Thoracic aorta (tissue), 2 donors: Measurements from ENCODE around the gene VAMP4. TPM values are rescaled to one million over a fixed set of nuclear protein-coding genes. Genes with fewer than 3 reads are reported as not detected.

Source experiments
- ATAC-seq: fragments of 150-250 bp; one replicate; pipeline ENCODE4 v1.8.0; 2017; ENCODE audit warnings: low read depth; ENCODE audit not compliant: insufficient number of reproducible peaks, low FRiP score
- DNase-seq: peaks from one replicate; pipeline ENCODE4 v3.0.0-alpha.2; 2020; ENCODE audit warnings: low spot score
- H3K27ac ChIP-seq, 2 donors: fragments of 200-600 bp; sonication (generic); 1 replicate in 1 of 2; 2 replicates in 1 of 2; pipeline ENCODE4 v1.5.1; 2016; ENCODE audit warnings: mild to moderate bottlenecking in 2 of 2, moderate library complexity in 2 of 2
- H3K27me3 ChIP-seq: fragments of 200-600 bp; sonication (generic); replicated peaks from 2 replicates; pipeline ENCODE4 v1.6.0; 2016; ENCODE audit warnings: mild to moderate bottlenecking; ENCODE audit not compliant: insufficient read depth
- H3K36me3 ChIP-seq: fragments of 200-600 bp; sonication (generic); one replicate; pipeline ENCODE4 v1.5.1; 2016
- H3K4me1 ChIP-seq, 2 donors: fragments of 200-600 bp; sonication (generic); 1 replicate in 1 of 2; 2 replicates in 1 of 2; pipeline versions ENCODE4 v1.5.1 to v1.6.0; 2016; ENCODE audit warnings: low read depth in 2 of 2, mild to moderate bottlenecking in 1 of 2; ENCODE audit not compliant: control insufficient read depth in 1 of 2
- H3K4me3 ChIP-seq: fragments of 200-600 bp; sonication (generic); 2 replicates; pipeline ENCODE4 v1.5.1; 2016; ENCODE audit warnings: mild to moderate bottlenecking
- H3K9me3 ChIP-seq: fragments of 200-600 bp; sonication (generic); 2 replicates; pipeline ENCODE4 v1.5.1; 2016
- CTCF ChIP-seq: fragments of 200-600 bp; sonication (generic); IDR thresholded peaks from one replicate; pipeline ENCODE4 v1.5.1; 2019; ENCODE audit warnings: antibody characterized with exemption
- total RNA-seq, 2 donors: library from RNA; depleted of rRNA; stranded (reverse); fragments of >200 nt; gene quantifications; one replicate each; pipeline versions ENCODE4 v1.1.0 to v1.2.3, GENCODE V29; 2016

VAMP4 gene
- total RNA-seq, 2 donors from 2014 or later = 25.5 to 26.1 TPM

DNA sequence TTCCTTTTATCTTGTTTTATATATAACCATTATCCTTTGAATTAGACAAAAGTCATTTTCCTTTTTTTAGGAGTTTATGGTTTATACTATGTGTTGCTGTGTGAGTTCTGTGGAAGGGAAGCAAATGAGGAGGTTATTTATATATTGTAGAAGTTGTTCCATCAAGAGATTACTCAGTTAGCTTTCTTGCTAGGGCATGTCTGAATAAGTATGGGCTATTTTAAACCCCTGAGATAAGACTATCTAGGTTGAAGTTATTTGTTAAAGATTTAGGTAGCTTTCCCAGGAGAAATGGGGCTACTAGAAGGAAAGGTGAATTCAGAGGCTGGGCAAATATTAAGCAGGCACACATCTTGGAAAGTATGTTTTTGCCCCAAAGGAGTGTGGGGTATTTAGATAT is 16.1 kb upstream of the VAMP4 start:
- no peak overlapping the region for H3K4me3 ChIP-seq
- no peaks in the 10 kb centered on the region for H3K9me3 ChIP-seq
- no peak for ATAC-seq
- peaks cover 4 to 15% of the 10 kb centered on the region in 2 donors for H3K4me1 ChIP-seq
- no peak for TF ChIP-seq CTCF
- H3K36me3 ChIP-seq = no peaks in the 10 kb centered on the region
- no peaks in the 10 kb centered on the region for H3K27me3 ChIP-seq
- no peak for DNase-seq
- H3K27ac ChIP-seq = no peak overlapping the region

DNA sequence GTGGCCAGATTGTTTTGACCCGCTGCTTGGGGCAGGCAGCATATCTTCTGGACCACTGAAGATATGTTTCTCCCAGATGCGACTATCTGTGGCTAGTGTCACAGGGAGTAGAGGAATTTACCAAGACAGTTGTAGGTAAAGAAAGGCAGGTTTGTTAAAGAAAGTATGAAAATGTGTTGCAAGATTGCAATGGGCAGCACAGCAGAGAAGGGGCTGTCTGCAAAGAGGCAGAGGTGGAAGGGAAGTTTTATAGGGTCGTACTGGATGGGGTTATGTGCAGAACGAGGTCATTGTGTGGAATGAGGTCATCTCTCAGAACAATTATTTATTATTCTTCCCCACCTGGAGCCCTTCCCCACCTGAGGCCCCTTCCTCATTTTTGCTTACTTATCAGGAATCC is 15.0 kb upstream of the VAMP4 start:
- ATAC-seq = no peak
- TF ChIP-seq CTCF = no peak

GRCh38 chr1:171754971-171755370 is 13.1 kb upstream of the VAMP4 start:
- peak overlapping the region; percentile 59 to 60 for H3K27ac ChIP-seq
- no peak for TF ChIP-seq CTCF
- H3K4me1 ChIP-seq = peaks cover 4 to 29% of the 10 kb centered on the region in 2 donors
- no peaks in the 10 kb centered on the region for H3K27me3 ChIP-seq
- no peak for ATAC-seq
- no peak for DNase-seq
- no peaks in the 10 kb centered on the region for H3K36me3 ChIP-seq
- H3K4me3 ChIP-seq = no peak overlapping the region
- no peaks in the 10 kb centered on the region for H3K9me3 ChIP-seq

More for the DNA sequence above, 15.0 kb upstream of the VAMP4 start:
- Histone ChIP-seq H3K4me1 (peaks cover 4 to 23% of the 10 kb centered on the region in 2 donors), H3K27me3 (no peaks in the 10 kb centered on the region), H3K36me3 (no peaks in the 10 kb centered on the region), H3K4me3 (no peak overlapping the region), H3K27ac (no peak overlapping the region), H3K9me3 (no peaks in the 10 kb centered on the region)
- no peak for DNase-seq

DNA sequence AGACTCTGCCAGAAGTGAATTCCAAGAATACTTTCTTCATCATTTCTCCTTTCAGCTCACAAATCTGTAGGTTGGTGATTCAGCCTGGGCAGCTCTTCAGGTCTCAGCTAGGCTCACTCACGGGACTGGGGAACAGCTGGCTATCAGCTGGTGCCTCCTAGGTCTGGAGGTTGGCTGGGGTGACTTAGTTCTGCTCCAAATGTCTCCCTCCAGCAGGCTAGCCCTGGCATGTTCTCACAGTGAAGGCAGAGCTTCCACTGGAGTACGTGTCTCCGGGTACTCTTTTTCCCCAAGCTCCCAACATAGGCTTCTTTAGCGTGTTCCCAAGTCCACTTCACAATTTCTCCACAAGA is 12.5 kb upstream of the VAMP4 start:
- Histone ChIP-seq H3K9me3 (no peaks in the 10 kb centered on the region), H3K4me3 (peak overlapping the region; percentile 8), H3K27ac (peak overlapping the region; percentile 59 to 60), H3K27me3 (no peaks in the 10 kb centered on the region), H3K4me1 (peaks cover 4 to 29% of the 10 kb centered on the region in 2 donors), H3K36me3 (no peaks in the 10 kb centered on the region)
- DNase-seq = no peak
- no peak for TF ChIP-seq CTCF
- ATAC-seq = no peak

- DNase-seq = no peak
- H3K9me3 ChIP-seq = no peaks in the 10 kb centered on the region
- no peaks in the 10 kb centered on the region for H3K36me3 ChIP-seq
- no peaks in the 10 kb centered on the region for H3K27me3 ChIP-seq
- H3K4me3 ChIP-seq = peak overlapping the region; percentile 8
- peak overlapping the region in 1 of 2 donors; percentile 60 for H3K27ac ChIP-seq
- H3K4me1 ChIP-seq = peaks cover 4 to 29% of the 10 kb centered on the region in 2 donors
- no peak for TF ChIP-seq CTCF
- no peak for ATAC-seq
Measured at GRCh38 chr1:171753685-171754352, 12.0 kb upstream of the VAMP4 start.
